ENCODE results near the gene ABHD16A. TPM values are rescaled to one million over a fixed set of nuclear protein-coding genes. Genes with fewer than 3 reads are reported as not detected.

ABHD16A gene
- polyA plus RNA-seq, 10 donors: 36.3 to 50.0 (median 39.2) TPM

DNA sequence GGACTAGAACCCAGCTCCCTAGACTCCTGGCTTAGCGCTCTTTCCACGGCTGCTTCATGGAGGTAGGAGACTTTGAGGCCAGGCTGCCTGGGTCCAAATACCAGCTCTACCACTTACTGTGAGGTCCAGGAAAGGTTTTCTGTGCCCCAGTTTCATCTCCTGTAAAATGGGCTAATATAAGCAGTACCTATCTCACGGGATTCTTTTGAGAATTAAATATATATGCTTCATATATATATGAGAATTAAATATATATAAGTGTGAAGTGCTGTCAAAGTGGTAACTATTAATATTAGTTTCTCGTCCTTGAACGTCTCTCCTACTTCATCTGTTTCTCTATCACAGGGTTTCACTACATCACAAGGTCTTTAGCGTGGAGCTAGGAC lies 12.1 kb downstream of the ABHD16A start:
- no peak for DNase-seq

DNA sequence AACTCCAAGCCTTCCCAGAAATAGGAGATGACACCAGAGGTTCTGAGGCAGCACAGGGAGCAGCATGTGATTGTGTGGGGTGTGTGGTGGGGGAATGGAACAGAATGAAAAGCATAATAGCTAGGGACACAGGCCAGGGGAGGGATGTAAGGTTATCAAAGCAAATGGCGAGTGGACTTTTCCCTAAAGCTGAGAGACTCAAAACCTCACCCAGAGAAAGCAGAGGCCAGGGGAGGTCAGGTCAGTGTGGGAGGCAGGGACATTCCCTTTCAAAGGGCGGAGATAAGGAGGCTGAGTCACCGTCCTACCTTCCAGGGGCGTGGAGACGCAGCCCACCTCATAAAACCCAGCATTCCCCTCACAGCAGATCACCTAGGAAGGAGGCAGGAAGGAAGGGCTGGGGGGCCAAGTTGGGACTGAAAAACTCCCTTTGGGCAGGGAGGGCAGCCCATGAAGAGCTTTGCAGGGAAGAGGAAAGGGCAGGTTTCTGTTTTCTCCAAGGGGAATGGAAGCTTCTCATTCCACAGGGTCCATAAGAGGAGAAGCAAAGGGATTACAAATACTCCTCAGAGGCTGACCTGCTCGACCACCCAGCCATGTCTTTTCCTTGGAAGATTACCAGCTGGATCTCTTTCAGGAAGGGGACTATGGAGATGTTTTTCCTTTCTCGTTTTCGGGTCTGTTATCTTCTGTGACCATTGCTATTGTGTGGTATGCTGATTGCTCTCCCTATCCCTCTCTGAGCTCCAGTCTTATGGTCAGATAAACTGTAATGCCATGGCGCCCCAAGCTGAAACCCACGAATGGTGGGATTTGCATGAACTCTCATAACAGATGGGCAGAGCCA lies 12.7 kb downstream of the ABHD16A start:
- no peak for DNase-seq

DNA sequence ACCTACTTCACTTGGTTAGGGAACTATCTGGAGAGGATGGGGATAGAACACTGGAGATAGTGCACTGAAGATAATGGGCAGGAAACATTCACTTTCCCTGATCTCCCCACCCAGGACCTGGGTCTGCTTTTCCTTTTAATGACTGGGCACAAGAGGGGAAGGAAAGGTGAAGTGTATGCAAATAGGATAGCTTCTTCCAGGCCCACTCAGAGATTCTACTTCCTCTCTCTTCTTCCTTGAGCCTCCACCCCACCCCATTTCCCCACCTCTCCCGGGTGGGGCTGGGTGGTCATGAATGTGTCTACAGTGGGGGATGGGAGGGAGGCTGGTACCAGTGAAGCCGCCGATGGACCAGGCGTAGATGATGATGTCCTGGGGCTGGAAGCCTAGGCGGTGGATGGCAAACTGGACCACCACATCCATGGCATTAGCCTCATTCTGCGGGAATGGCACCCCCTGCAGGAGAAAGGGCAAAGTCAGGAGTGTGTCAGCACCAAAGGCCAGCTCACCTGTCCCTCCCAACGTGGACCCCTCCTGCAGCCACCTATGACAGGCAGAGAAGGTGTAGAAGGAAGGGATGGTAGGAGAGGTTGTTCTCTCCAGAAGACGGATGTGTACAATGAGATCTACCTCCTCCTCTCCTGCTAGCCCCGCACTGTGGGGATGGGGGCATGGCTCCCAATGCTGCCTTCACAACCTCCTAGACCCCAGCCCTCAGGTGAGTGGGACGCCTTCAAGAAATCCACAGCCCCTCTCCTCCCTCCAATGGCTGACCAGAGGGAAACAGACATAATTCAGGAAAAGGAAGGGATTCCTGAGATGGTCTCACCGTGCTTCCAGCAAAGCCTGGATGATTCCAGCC lies 13.6 kb downstream of the ABHD16A start:
- no peak for DNase-seq

DNA sequence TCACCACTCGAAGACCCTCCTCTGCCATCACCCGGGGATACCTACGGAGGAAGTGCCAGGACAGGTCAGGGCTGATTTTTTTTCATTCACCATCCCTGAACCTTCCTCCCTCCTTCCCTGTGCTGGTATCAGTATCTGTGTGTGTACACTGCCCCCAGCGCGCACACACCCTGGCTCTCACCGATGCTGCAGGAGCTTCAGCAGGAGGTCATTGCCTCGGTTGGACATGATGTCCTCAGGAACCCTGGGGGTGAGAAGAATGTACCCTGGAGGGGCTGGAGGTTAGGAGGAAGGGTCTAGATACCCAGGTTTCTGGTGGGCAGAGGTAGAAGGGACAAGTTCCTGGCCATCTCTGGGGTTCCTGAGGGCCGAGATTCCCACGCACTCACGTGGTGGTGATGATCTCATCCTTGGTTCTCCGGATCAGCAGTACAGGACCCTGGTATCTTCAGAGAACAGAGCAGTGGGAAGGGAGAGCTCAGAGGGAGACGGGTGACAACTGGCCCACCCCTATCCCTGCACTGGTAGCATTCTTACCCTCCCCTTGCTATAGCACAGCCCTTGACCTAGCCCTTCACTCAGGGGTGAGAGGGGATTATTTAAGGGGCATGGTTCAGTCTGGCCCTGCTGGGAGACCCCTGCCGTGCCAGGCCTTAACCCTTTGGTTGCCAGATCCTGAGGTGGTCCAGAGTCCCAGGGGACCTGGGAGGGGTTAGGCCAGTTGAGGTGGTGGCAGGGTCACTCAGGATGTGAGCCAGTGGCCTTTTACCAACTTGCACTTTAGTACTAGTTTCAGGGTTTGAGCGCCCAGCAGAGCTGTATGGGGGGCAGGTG lies 15.0 kb downstream of the ABHD16A start:
- DNase-seq: no peak

- no peak for DNase-seq
These were observed 15.8 kb downstream of the ABHD16A start for GRCh38 chr6:31687321-31687720.

DNA sequence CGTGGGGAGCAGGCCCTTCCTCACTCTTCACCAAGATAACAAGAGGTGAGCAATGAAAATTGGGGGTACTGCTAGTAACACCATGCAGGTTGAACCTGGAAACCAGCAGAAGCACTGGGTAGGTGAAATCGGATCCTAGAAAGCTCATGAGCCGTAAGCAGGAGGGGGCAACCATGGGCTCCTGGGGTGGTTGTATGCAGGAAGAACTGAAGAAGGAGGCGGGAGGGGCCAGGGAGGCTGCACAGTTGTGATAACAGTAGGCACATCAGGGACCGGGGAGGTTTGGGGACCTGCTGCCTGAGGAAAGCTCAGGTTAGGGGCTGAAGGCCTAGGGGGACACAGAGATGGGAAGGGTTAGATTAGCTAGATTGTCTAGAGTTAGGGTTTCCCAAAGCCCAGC lies 16.6 kb downstream of the ABHD16A start:
- DNase-seq: no peak

DNA sequence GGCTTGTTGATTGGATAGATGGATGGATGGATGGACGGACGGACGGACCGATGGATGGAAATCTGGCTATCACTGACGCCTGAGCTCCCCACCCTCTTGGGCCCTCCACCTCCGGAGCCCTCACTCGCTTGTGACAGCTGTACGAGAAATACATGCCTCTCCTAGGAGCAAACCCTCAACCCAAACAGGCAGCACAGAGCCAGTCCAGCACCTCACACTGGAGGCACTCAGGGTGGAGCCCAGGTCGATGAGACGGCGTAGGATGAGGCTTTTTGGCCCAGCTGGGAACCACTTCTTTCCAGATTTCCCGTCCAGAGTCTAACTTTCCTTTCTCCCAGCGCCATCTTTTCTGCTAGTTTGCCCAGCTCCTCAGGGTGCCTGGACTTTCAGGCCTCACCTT lies 19.5 kb downstream of the ABHD16A start:
- DNase-seq: peak in 1 of 3 donors; percentile 33

- no peak for DNase-seq
These were observed 21.9 kb downstream of the ABHD16A start for GRCh38 chr6:31681135-31681671.

DNA sequence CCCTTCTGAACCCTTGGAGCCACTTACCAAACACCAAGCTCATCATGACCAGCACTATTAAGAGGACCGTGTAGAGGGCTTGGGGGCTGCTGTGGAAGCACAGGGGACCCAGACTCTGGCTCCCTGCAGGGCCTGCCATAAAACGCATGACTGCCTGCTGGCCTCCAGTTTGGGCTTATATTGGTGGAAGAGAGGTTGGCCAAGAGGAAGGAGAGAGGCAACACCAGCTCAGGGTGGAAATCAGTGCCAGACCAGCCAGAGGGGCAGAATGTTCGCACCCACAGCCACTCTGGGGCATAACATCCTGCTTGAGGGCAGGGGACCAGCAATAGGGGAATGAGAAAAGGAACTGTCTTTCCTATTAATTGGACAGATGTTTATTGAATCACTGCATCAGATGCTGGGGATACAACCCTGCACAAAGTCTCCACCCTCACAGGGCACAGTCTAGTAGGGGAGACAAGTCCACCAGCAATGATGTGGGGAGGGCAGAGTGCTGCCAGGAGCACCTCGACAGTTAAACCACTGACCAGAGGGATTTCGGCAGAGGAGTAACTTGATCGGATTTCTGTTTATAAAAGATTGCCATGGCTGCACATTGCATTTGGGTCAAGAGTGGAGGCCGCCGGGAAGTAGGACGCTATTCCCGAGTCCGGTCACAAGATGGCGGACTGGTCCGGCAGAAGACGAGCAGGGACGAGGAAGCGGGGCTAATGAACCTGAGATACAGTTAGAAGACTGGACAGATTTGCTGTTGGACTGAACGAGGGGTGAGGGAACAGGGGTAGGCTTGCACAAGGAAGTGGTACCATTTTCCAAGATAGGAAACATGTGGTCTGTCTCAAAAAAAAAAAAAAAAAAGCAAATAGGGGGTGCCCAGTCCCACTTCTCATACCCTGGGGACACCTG lies 22.6 kb downstream of the ABHD16A start, which contains the start of gene LY6G5C:
TSS of gene LY6G5C (minus strand) at position 842 of the 909 bp plus-strand sequence. CDS start at position 148, 694 bp downstream.
- DNase-seq: peak; percentile 78 to 95 (median 90)

GRCh38 chr6:31677955-31678354 lies 25.2 kb downstream of the ABHD16A start:
- no peak for DNase-seq

- DNase-seq: no peak
These were observed 26.2 kb downstream of the ABHD16A start for GRCh38 chr6:31676904-31677303.

GRCh38 chr6:31676322-31676903 lies 26.7 kb downstream of the ABHD16A start:
- DNase-seq: no peak

GRCh38 chr6:31669676-31670075 lies 33.4 kb downstream of the ABHD16A start, which contains the start of gene LY6G5B:
Gene LY6G5B (plus strand): TSS chr6:31669976. CDS start chr6:31670951, 975 bp downstream.
- no peak for DNase-seq

- DNase-seq: peak in 1 of 3 donors; percentile 20
These were observed 36.7 kb downstream of the ABHD16A start for GRCh38 chr6:31666337-31666965.

DNA sequence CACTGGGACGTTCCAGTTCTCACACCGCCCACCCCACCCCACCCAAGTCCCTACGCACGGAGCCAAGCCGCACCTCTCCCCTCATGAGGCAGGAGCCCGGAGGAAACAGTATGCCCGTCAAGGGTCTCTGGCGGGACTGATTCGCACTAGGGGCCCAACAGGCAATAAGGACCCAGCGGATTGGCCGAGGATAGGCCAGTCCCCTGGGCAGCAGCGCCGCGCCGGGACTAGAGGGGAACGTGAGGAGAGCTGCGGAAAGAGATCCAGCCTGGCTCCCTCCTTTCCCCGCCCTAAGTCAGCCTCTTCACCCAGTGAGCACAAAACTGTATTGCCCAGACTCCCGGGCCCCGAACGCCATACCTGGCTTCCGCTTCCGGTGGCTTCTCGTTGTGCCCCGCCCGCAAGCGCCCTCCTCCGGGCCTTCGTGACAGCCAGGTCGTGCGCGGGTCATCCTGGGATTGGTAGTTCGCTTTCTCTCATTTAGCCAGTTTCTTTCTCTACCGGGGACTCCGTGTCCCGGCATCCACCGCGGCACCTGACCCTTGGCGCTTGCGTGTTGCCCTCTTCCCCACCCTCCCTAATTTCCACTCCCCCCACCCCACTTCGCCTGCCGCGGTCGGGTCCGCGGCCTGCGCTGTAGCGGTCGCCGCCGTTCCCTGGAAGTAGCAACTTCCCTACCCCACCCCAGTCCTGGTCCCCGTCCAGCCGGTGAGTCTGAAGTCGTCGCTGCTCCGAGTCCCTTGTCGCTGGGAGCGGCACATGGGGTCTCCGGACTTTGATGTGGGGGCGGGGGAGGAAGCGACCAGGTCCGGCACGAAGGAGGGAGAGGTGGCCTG lies 37.4 kb downstream of the ABHD16A start, which contains the start of gene CSNK2B:
TSS of gene CSNK2B (plus strand) at position 580 of the 836 bp plus-strand sequence. CDS start 752 bp downstream, outside the sequence.
- peak; percentile 98 to 99 (median 99) for DNase-seq

DNA sequence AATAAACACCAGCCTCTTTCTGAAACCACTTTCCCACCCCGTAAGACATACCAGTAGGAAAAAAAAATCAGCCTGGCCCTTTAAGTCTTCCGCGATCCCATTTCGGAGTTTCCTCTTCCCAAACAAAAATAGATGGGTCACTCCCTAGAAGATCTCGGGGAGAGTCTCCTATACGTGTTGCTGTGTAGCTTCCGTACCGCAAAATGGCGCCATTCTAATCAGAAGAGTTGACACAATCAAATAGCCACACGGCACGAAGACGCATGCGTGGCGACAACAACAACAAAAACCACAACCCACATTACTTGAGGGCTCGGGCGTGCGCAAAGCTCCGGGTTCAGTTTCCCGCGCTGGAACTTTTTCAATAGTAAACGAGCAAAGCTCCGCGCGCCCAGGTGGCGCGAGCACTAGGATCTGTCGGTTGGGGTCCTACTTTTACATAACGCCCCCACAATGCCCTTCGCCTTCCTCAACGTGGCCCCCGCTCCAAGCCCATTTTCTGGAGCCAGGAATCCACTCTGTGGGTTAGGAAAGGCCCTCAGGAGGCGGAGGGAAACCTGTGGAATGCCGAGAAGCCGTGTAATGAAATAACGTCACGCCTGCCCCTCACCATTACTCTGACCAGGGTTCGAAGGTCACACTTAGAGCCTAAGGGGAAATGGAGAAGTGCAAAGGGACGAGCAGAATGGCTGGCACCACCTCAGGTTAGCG lies 38.2 kb downstream of the ABHD16A start, which contains the start of gene GPANK1:
TSS of gene GPANK1 (minus strand) at position 208 of the 711 bp plus-strand sequence. CDS start 519 bp downstream, outside the sequence.
- DNase-seq: peak; percentile 97 to 99 (median 97)

Data from muscle of back (tissue), 11 donors.